H1 (cell line): ENCODE results near the gene SLIT3. TPM values are rescaled to one million over a fixed set of nuclear protein-coding genes. Genes with fewer than 3 reads are reported as not detected.

Experiments used
- CTCF ChIA-PET: fragments of 300-600 bp; sonication (Branson Sonifier 250); formaldehyde crosslinking; loops from one replicate; lab custom pipeline; 2021; ENCODE audit not compliant: partially characterized antibody; lab: Charles Lee
- POLR2A ChIA-PET: fragments of 300-600 bp; sonication (Branson Sonifier 250); formaldehyde crosslinking; loops from one replicate; lab custom pipeline; 2021; ENCODE audit warnings: inconsistent platforms; ENCODE audit not compliant: partially characterized antibody; lab: Charles Lee
- DNase-seq, 2 experiments: peaks; one replicate each; pipeline versions ENCODE4 v3.0.0 to v3.0.0-alpha.2; 2010 to 2022; ENCODE audit warnings: low spot score in 2 of 2, low read depth in 1 of 2, mixed read lengths in 1 of 2
- FAIRE-seq: peaks from 2 replicates; lab custom pipeline; 2011; peaks lifted over from hg19 to GRCh38; lab: Jason Lieb, UNC
- H2AFZ ChIP-seq: 2 replicates; pipeline ENCODE4 v1.8.1; 2012; ENCODE audit warnings: low read length, inconsistent platforms
- H2AK5ac ChIP-seq: 2 replicates; pipeline ENCODE4 v1.6.1; 2013; ENCODE audit warnings: low read depth, low read length
- H2BK120ac ChIP-seq: replicated peaks from 2 replicates; pipeline ENCODE3; 2013; ENCODE audit warnings: low read depth, low read length, inconsistent platforms
- H2BK12ac ChIP-seq: 2 replicates; pipeline ENCODE4 v1.6.1; 2013; ENCODE audit warnings: low read depth, low read length
- H2BK15ac ChIP-seq: 2 replicates; pipeline ENCODE4 v1.6.1; 2013; ENCODE audit warnings: low read length
- H2BK20ac ChIP-seq: 2 replicates; pipeline ENCODE4 v1.6.1; 2013; ENCODE audit warnings: low read length
- H2BK5ac ChIP-seq: 2 replicates; pipeline ENCODE4 v1.6.1; 2013; ENCODE audit warnings: low read depth, low read length
- H3K14ac ChIP-seq: 2 replicates; pipeline ENCODE4 v1.6.1; 2013; ENCODE audit warnings: inconsistent platforms; ENCODE audit not compliant: insufficient read length
- H3K18ac ChIP-seq: 2 replicates; pipeline ENCODE4 v1.6.1; 2013; ENCODE audit warnings: low read length; ENCODE audit errors: extremely low read depth
- H3K23ac ChIP-seq: 2 replicates; pipeline ENCODE4 v1.6.1; 2013; ENCODE audit warnings: inconsistent platforms; ENCODE audit not compliant: insufficient read length
- H3K23me2 ChIP-seq: 2 replicates; pipeline ENCODE4 v1.6.1; 2013; ENCODE audit warnings: low read depth, low read length
- H3K27ac ChIP-seq: 2 replicates; pipeline ENCODE4 v1.6.1; 2011; ENCODE audit warnings: low read depth, low read length, inconsistent platforms
- H3K27me3 ChIP-seq, 4 experiments: replicated peaks in 1 of 4; 1 replicate in 1 of 4; 2 replicates in 3 of 4; pipeline versions ENCODE4 v1.6.1 to v1.8.1; 2011 to 2013; ENCODE audit warnings: low read length in 3 of 4, mild to moderate bottlenecking in 3 of 4, inconsistent platforms in 2 of 4, mixed read lengths in 2 of 4, moderate library complexity in 1 of 4; ENCODE audit not compliant: control insufficient read depth in 3 of 4, insufficient read depth in 3 of 4; ENCODE audit errors: extremely low read depth in 1 of 4
- H3K36me3 ChIP-seq, 4 experiments: 2 replicates each; pipeline versions ENCODE4 v1.6.1 to v1.8.1; 2011 to 2013; ENCODE audit warnings: mild to moderate bottlenecking in 4 of 4, low read length in 3 of 4, moderate library complexity in 2 of 4, control low read depth in 1 of 4, inconsistent platforms in 1 of 4; ENCODE audit not compliant: insufficient read depth in 4 of 4, control insufficient read depth in 2 of 4
- H3K4ac ChIP-seq: replicated peaks from 2 replicates; pipeline ENCODE3; 2013; ENCODE audit warnings: low read length, low read depth, mixed read lengths, inconsistent platforms; ENCODE audit not compliant: insufficient read length
- H3K4me1 ChIP-seq, 4 experiments: replicated peaks in 1 of 4; 1 replicate in 1 of 4; 2 replicates in 3 of 4; pipeline versions ENCODE4 v1.6.1 to v1.8.1; 2011 to 2013; ENCODE audit warnings: low read length in 3 of 4, inconsistent platforms in 2 of 4, mixed read lengths in 1 of 4; ENCODE audit not compliant: insufficient read depth in 4 of 4, control insufficient read depth in 3 of 4
- H3K4me2 ChIP-seq, 2 experiments: 2 replicates each; pipeline versions ENCODE4 v1.6.1 to v1.8.1; 2011 to 2013; ENCODE audit warnings: low read depth in 2 of 2, low read length in 2 of 2, control low read depth in 1 of 2, inconsistent platforms in 1 of 2, mild to moderate bottlenecking in 1 of 2; ENCODE audit not compliant: insufficient read depth in 1 of 2
- H3K4me3 ChIP-seq, 4 experiments: fragments of 200-600, 300-600 bp in 1 of 4; sonication (generic), shearing (Covaris generic), sonication (Bioruptor Twin) in 1 of 4; 2 replicates each; pipeline versions ENCODE4 v1.5.1 to v1.8.1; 2011 to 2016; ENCODE audit warnings: low read length in 4 of 4, low read depth in 3 of 4, control low read depth in 2 of 4, inconsistent platforms in 2 of 4, mild to moderate bottlenecking in 2 of 4, mixed read lengths in 1 of 4, moderate library complexity in 1 of 4; ENCODE audit not compliant: insufficient read depth in 2 of 4; ENCODE audit errors: extremely low read depth in 1 of 4
- H3K56ac ChIP-seq: replicated peaks from 2 replicates; pipeline ENCODE3; 2013; ENCODE audit warnings: low read depth, mild to moderate bottlenecking, mixed read lengths, low read length, inconsistent platforms; ENCODE audit not compliant: insufficient read length
- H3K79me1 ChIP-seq: 2 replicates; pipeline ENCODE4 v1.6.1; 2013; ENCODE audit warnings: low read depth, low read length, control low read depth
- H3K79me2 ChIP-seq, 2 experiments: 2 replicates each; pipeline versions ENCODE4 v1.6.1 to v1.8.1; 2012 to 2013; ENCODE audit warnings: low read length in 2 of 2, mild to moderate bottlenecking in 2 of 2, inconsistent platforms in 1 of 2; ENCODE audit not compliant: insufficient read depth in 2 of 2, control insufficient read depth in 1 of 2
- H3K9ac ChIP-seq, 4 experiments: replicated peaks in 1 of 4; 1 replicate in 1 of 4; 2 replicates in 3 of 4; pipeline versions ENCODE4 v1.6.1 to v1.8.1; 2011 to 2013; ENCODE audit warnings: low read depth in 3 of 4, low read length in 3 of 4, control low read depth in 2 of 4, mild to moderate bottlenecking in 2 of 4, moderate library complexity in 2 of 4, inconsistent platforms in 1 of 4; ENCODE audit errors: extremely low read depth in 1 of 4
- H3K9me3 ChIP-seq, 2 experiments: 2 replicates each; pipeline versions ENCODE4 v1.6.1 to v1.8.1; 2012 to 2013; ENCODE audit warnings: mild to moderate bottlenecking in 2 of 2, moderate library complexity in 2 of 2, control low read depth in 1 of 2, inconsistent platforms in 1 of 2, low read depth in 1 of 2, low read length in 1 of 2, mixed read lengths in 1 of 2; ENCODE audit not compliant: insufficient read depth in 2 of 2
- H4K20me1 ChIP-seq, 2 experiments: replicated peaks in 1 of 2; 2 replicates each; pipeline versions ENCODE3 to v1.8.1; 2011 to 2013; ENCODE audit warnings: inconsistent platforms in 2 of 2, low read length in 2 of 2, mild to moderate bottlenecking in 1 of 2; ENCODE audit not compliant: insufficient read depth in 2 of 2, control insufficient read depth in 1 of 2
- H4K5ac ChIP-seq: 2 replicates; pipeline ENCODE4 v1.6.1; 2013; ENCODE audit warnings: low read length, low read depth, mixed read lengths, inconsistent platforms; ENCODE audit not compliant: insufficient read length
- H4K8ac ChIP-seq: 2 replicates; pipeline ENCODE4 v1.8.0; 2013; ENCODE audit warnings: mild to moderate bottlenecking, moderate library complexity, low read length, inconsistent platforms; ENCODE audit not compliant: insufficient read depth; ENCODE audit errors: extremely low read depth
- H4K91ac ChIP-seq: replicated peaks from 2 replicates; pipeline ENCODE3; 2013; ENCODE audit warnings: low read length, mixed read lengths, inconsistent platforms; ENCODE audit not compliant: insufficient read length
- YY1 ChIP-seq: IDR thresholded peaks from 2 replicates; pipeline ENCODE4 v1.6.1; 2011; ENCODE audit warnings: low read depth, mild to moderate bottlenecking, low read length
- WGBS, 2 experiments: shearing (Covaris generic) in 1 of 2; methylation state at CpG; one replicate each; pipeline versions ENCODE4 v1.1.6 to v1.1.7; 2013 to 2015; ENCODE audit warnings: low lambda C conversion rate in 2 of 2, mixed read lengths in 2 of 2, inconsistent platforms in 1 of 2, low coverage in 1 of 2, missing lambda C conversion rate in 1 of 2; ENCODE audit not compliant: insufficient replicate concordance in 2 of 2, insufficient coverage in 1 of 2, insufficient read length in 1 of 2; ENCODE audit errors: extremely low coverage in 1 of 2, missing lambda C conversion rate in 1 of 2; 5-methylcytosine and 5-hydroxymethylcytosine counted together
- polyA plus RNA-seq, 7 experiments: library from polyadenylated mRNA; depleted of rRNA in 3 of 7; stranded (reverse) in 5 of 7; unstranded in 2 of 7; fragments of >200 nt in 5 of 7; fragments of 200-250 nt in 2 of 7; gene quantifications; 1 replicate in 5 of 7; 2 replicates in 1 of 7; 4 replicates in 1 of 7; pipeline versions ENCODE4 v1.2.1 to v1.2.3, GENCODE V29; 2011 to 2013; ENCODE audit warnings: missing spikeins in 2 of 7, mixed read lengths in 2 of 7
- total RNA-seq: library from RNA; stranded (reverse); fragmentation: NEBNext Ultra II Directional; extraction: Animal tissue kit (Norgen Biotek cat#: 25700); gene quantifications from 2 replicates; pipeline ENCODE4 v1.2.1, GENCODE V29; 2021

The SLIT3 gene
- total and polyA plus RNA-seq, 2 of the 8 experiments (the other 6 are each of a cell fraction or from before 2014, with no cell fraction given): 1.1 to 1.2 TPM

GRCh38 chr5:168614661-168615060 is 686.3 kb downstream of the SLIT3 start:
- 95% methylated on average over 10 of the region's 10 CpGs; no CpG with 5 or more reads in 1 of the 2 experiments for WGBS, 2 experiments
- no peak overlapping the region for H2BK15ac ChIP-seq
- H2AK5ac ChIP-seq: no peak overlapping the region
- no peak overlapping the region for H2AFZ ChIP-seq
- no peak overlapping the region for H2BK12ac ChIP-seq
- H4K8ac ChIP-seq: peak overlapping the region; percentile 46; the same call in 1 of the 2 replicates
- FAIRE-seq: no peak
- H3K4ac ChIP-seq: no peak overlapping the region
- H3K79me2 ChIP-seq: no peaks in the 10 kb centered on the region
- H2BK5ac ChIP-seq: no peak overlapping the region
- no peaks in the 10 kb centered on the region for H3K23me2 ChIP-seq
- no peak overlapping the region for H3K14ac ChIP-seq
- no peaks in the 10 kb centered on the region for H3K27me3 ChIP-seq
- no peak for DNase-seq
- no peak overlapping the region for H3K56ac ChIP-seq
- no peak overlapping the region for H3K4me3 ChIP-seq
- no peaks in the 10 kb centered on the region for H4K20me1 ChIP-seq
- POLR2A ChIA-PET: interaction anchor here (0.9 kb wide), 1 partner anchor 36 kb away, joined by 3 read pairs; the partner anchor contains the start of gene PANK3
- no peaks in the 10 kb centered on the region for H3K79me1 ChIP-seq
- no peak overlapping the region for H2BK20ac ChIP-seq
- no peaks in the 10 kb centered on the region for H3K9me3 ChIP-seq
- no peak overlapping the region for H4K91ac ChIP-seq
- no peak overlapping the region for H3K9ac ChIP-seq
- H3K4me1 ChIP-seq: no peaks in the 10 kb centered on the region
- CTCF ChIA-PET: interaction anchor here (1.2 kb wide), 1 partner anchor 56 kb away, joined by 3 read pairs; no protein-coding TSS in a partner anchor
- H4K5ac ChIP-seq: no peak overlapping the region
- no peak overlapping the region for H2BK120ac ChIP-seq
- no peak overlapping the region for H3K23ac ChIP-seq
- H3K18ac ChIP-seq: no peak overlapping the region
- TF ChIP-seq YY1: no peak
- H3K27ac ChIP-seq: no peak overlapping the region
- no peaks in the 10 kb centered on the region for H3K36me3 ChIP-seq
- no peak overlapping the region for H3K4me2 ChIP-seq
